Spleen (tissue), 11 donors: ENCODE results near the gene PRUNE2. TPM values are rescaled to one million over a fixed set of nuclear protein-coding genes. Genes with fewer than 3 reads are reported as not detected.

Experiments used
- DNase-seq: peaks from one replicate; pipeline ENCODE4 v3.0.0-alpha.2; 2020
- H3K27ac ChIP-seq, 8 donors: fragments of 200-600 bp; sonication (generic) in 7 of 8; 1 replicate in 4 of 8; 2 replicates in 4 of 8; pipeline versions ENCODE4 v1.5.0 to v1.8.0; 2016 to 2021; ENCODE audit warnings: inconsistent platforms in 4 of 8, mild to moderate bottlenecking in 4 of 8, moderate library complexity in 1 of 8
- H3K27me3 ChIP-seq, 7 donors: fragments of 200-600 bp; sonication (generic) in 6 of 7; replicated peaks in 1 of 7; 1 replicate in 4 of 7; 2 replicates in 3 of 7; pipeline versions ENCODE4 v1.5.0 to v1.8.0; 2016 to 2021; ENCODE audit warnings: inconsistent platforms in 3 of 7, mild to moderate bottlenecking in 1 of 7
- H3K36me3 ChIP-seq, 6 donors: fragments of 200-600 bp; sonication (generic) in 5 of 6; 1 replicate in 4 of 6; 2 replicates in 2 of 6; pipeline versions ENCODE4 v1.5.0 to v1.8.0; 2016 to 2021; ENCODE audit warnings: inconsistent platforms in 2 of 6
- H3K4me1 ChIP-seq, 6 donors: fragments of 200-600 bp; sonication (generic) in 5 of 6; 1 replicate in 3 of 6; 2 replicates in 3 of 6; pipeline versions ENCODE4 v1.5.0 to v1.8.0; 2016 to 2021; ENCODE audit warnings: inconsistent platforms in 3 of 6
- H3K4me3 ChIP-seq, 8 donors: fragments of 200-600 bp; sonication (generic) in 7 of 8; 1 replicate in 4 of 8; 2 replicates in 4 of 8; pipeline versions ENCODE4 v1.5.0 to v1.8.0; 2016 to 2021; ENCODE audit warnings: inconsistent platforms in 4 of 8, mild to moderate bottlenecking in 4 of 8, moderate library complexity in 2 of 8
- H3K9me3 ChIP-seq, 8 donors: fragments of 200-600 bp; sonication (generic) in 7 of 8; 1 replicate in 4 of 8; 2 replicates in 4 of 8; pipeline versions ENCODE4 v1.5.0 to v1.8.0; 2016 to 2021; ENCODE audit warnings: inconsistent platforms in 4 of 8
- CTCF ChIP-seq, 11 experiments: fragments of 200-600 bp in 7 of 11; fragments of 450-650 bp in 4 of 11; sonication (generic) in 4 of 11; IDR thresholded peaks in 8 of 11; conservative IDR thresholded peaks in 3 of 11; 1 replicate in 7 of 11; 2 replicates in 4 of 11; pipeline versions ENCODE4 v1.4.0 to v1.8.0; 2016 to 2021; ENCODE audit warnings: antibody characterized with exemption in 11 of 11, inconsistent platforms in 4 of 11, mild to moderate bottlenecking in 1 of 11
- POLR2A ChIP-seq, 3 donors: fragments of 450-650 bp; IDR thresholded peaks; one replicate each; pipeline ENCODE4 v1.5.1; 2017; ENCODE audit warnings: antibody characterized with exemption in 3 of 3, mild to moderate bottlenecking in 1 of 3
- POLR2AphosphoS5 ChIP-seq, 3 donors: sonication (generic); formaldehyde crosslinking; IDR thresholded peaks; one replicate each; pipeline ENCODE4 v1.5.1; 2017; ENCODE audit warnings: antibody characterized with exemption in 3 of 3
- WGBS, 5 donors: extraction: QIAGEN DNeasy Blood & Tissue Kit in 3 of 5; methylation state at CpG; one replicate each; pipeline versions ENCODE4 v1.1.5 to v1.1.7; 2013 to 2018; 5-methylcytosine and 5-hydroxymethylcytosine counted together
- intact Hi-C: fragments of 100-400 bp; cut with DNase I; formaldehyde crosslinking; loops from one replicate; pipeline ENCODE4 v1.15.0; 2023; ENCODE audit warnings: low total_unique reads
- polyA plus RNA-seq, 3 donors: library from polyadenylated mRNA; stranded (reverse); fragments of 200-250 nt; gene quantifications; one replicate each; pipeline ENCODE4 v1.2.1, GENCODE V29; 2013
- total RNA-seq, 7 donors: library from RNA; depleted of rRNA in 3 of 7; stranded (reverse); fragments of >200 nt in 3 of 7; fragmentation: NEBNext Ultra II Directional in 4 of 7; extraction: Animal tissue kit (Norgen Biotek cat#: 25700) in 4 of 7; gene quantifications; one replicate each; pipeline versions ENCODE4 v1.1.0 to v1.2.1, GENCODE V29; 2016 to 2021
- donor health status: healthy with polysubstance abuse.
- donor health status: DM: no; HTN: no; CAD: no; lungs with moderate emphysema.
- donor health status: DM: no; HTN: no; CAD: no.
- donor health status: Bipolar disorder and iron deficiency.
- donor health status: healthy.
- donor health status: DM: no; HTN: no; CAD: no.
- donor health status: DM: yes; HTN: yes; CAD: no.

Gene PRUNE2
- total and polyA plus RNA-seq, 10 donors = 3.3 to 23.6 (median 14.0) TPM

- no peaks in the 10 kb centered on the region for H3K36me3 ChIP-seq
- TF ChIP-seq CTCF (IDR thresholded peaks at IDR 0.05 in 8 of 11, conservative IDR thresholded peaks at IDR 0.05 in 3 of 11) (no peak), POLR2A (IDR thresholded peaks at IDR 0.05) (no peak), POLR2AphosphoS5 (IDR thresholded peaks at IDR 0.05) (no peak)
- H3K27me3 ChIP-seq = peaks cover 0 to 7% (median 0%) of the 10 kb centered on the region in 7 donors
- H3K4me3 ChIP-seq = no peak overlapping the region
- intact Hi-C loops = no loop called here
- no peak overlapping the region for H3K27ac ChIP-seq
- no peaks in the 10 kb centered on the region for H3K4me1 ChIP-seq
- no peak for DNase-seq
- H3K9me3 ChIP-seq = no peaks in the 10 kb centered on the region
- 64 to 74% (median 69%) methylated on average over 2 of the region's 2 CpGs for WGBS, 5 donors
Measured at GRCh38 chr9:76803083-76803482, 102.8 kb downstream of the PRUNE2 start.

GRCh38 chr9:76800901-76801300, 105.0 kb downstream of the PRUNE2 start:
- intact Hi-C loops = no loop called here
- H3K4me3 ChIP-seq = no peak overlapping the region

GRCh38 chr9:76799473-76799872, 106.4 kb downstream of the PRUNE2 start:
- Histone ChIP-seq H3K36me3 (no peaks in the 10 kb centered on the region), H3K9me3 (no peaks in the 10 kb centered on the region), H3K4me3 (no peak overlapping the region), H3K27me3 (peaks cover 0 to 4% (median 0%) of the 10 kb centered on the region in 7 donors), H3K4me1 (no peaks in the 10 kb centered on the region), H3K27ac (no peak overlapping the region)
- TF ChIP-seq POLR2AphosphoS5 (IDR thresholded peaks at IDR 0.05) (no peak), POLR2A (IDR thresholded peaks at IDR 0.05) (no peak), CTCF (IDR thresholded peaks at IDR 0.05 in 8 of 11, conservative IDR thresholded peaks at IDR 0.05 in 3 of 11) (no peak)
- intact Hi-C loops = no loop called here
- no peak for DNase-seq
- WGBS, 5 donors = 90 to 95% (median 91%) methylated on average over 1 of the region's 1 CpG

More at GRCh38 chr9:76800901-76801300, 105.0 kb downstream of the PRUNE2 start:
- Histone ChIP-seq H3K36me3 (no peaks in the 10 kb centered on the region), H3K9me3 (no peaks in the 10 kb centered on the region), H3K27ac (no peak overlapping the region), H3K4me1 (no peaks in the 10 kb centered on the region), H3K27me3 (peaks cover 0 to 4% (median 0%) of the 10 kb centered on the region in 7 donors)
- DNase-seq = no peak
- no peak for TF ChIP-seq CTCF (IDR thresholded peaks at IDR 0.05 in 8 of 11, conservative IDR thresholded peaks at IDR 0.05 in 3 of 11)
- no peak for TF ChIP-seq POLR2A (IDR thresholded peaks at IDR 0.05)
- TF ChIP-seq POLR2AphosphoS5 (IDR thresholded peaks at IDR 0.05) = no peak
- WGBS, 5 donors = 73 to 90% (median 85%) methylated on average over 1 of the region's 1 CpG

- no peak for DNase-seq
- no peak overlapping the region for H3K4me3 ChIP-seq
- H3K9me3 ChIP-seq = no peaks in the 10 kb centered on the region
- 27 to 41% (median 34%) methylated on average over 2 of the region's 2 CpGs for WGBS, 5 donors
- TF ChIP-seq POLR2AphosphoS5 (IDR thresholded peaks at IDR 0.05) (no peak), CTCF (IDR thresholded peaks at IDR 0.05 in 8 of 11, conservative IDR thresholded peaks at IDR 0.05 in 3 of 11) (no peak), POLR2A (IDR thresholded peaks at IDR 0.05) (no peak)
- intact Hi-C loops = no loop called here
- no peaks in the 10 kb centered on the region for H3K36me3 ChIP-seq
- H3K27ac ChIP-seq = no peak overlapping the region
- no peaks in the 10 kb centered on the region for H3K4me1 ChIP-seq
- H3K27me3 ChIP-seq = peaks cover 0 to 4% (median 0%) of the 10 kb centered on the region in 7 donors
Measured at GRCh38 chr9:76798527-76798926, 107.4 kb downstream of the PRUNE2 start.
